ENCODE data around the gene VPREB3.
A peak's percentile ranks its signal among the peaks of the same experiment; 100 is the strongest.

VPREB3 gene

DNA sequence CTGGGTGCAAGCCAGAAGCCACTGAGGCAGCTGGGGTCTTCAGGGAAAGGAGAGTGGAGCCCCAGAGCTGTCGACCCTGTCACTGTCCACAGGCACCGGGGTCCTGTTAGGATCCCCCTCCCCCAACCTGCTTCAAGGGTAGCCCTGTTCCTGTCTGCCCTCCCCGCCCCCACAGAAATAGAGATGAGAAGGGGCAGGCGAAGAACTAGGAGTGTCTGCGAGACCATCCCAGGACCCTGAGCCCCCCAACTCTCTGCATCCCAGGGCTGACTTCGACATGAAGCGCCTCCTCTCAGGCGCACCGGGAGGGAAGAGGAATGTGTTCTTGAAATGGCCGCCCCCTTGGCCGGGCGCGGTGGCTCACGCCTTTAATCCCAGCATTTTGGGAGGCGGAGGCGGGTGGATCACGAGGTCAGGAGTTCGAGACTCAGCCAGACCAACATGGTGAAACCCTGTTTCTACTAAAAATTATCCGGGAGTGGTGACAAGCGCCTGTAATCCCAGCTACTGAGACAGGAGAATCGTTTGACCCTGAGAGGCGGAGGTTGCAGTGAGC is 2.7 kb downstream of the VPREB3 start (continued):
- TF ChIP-seq, protein P1, sequence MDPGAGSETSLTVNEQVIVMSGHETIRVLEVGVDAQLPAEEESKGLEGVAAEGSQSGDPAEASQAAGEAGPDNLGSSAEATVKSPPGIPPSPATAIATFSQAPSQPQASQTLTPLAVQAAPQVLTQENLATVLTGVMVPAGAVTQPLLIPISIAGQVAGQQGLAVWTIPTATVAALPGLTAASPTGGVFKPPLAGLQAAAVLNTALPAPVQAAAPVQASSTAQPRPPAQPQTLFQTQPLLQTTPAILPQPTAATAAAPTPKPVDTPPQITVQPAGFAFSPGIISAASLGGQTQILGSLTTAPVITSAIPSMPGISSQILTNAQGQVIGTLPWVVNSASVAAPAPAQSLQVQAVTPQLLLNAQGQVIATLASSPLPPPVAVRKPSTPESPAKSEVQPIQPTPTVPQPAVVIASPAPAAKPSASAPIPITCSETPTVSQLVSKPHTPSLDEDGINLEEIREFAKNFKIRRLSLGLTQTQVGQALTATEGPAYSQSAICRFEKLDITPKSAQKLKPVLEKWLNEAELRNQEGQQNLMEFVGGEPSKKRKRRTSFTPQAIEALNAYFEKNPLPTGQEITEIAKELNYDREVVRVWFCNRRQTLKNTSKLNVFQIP (CRISPR knock-in tag; IDR thresholded peaks at IDR 0.05; ENCODE audit: borderline replicate concordance, low read depth): no peak
- TF ChIP-seq, protein P2, sequence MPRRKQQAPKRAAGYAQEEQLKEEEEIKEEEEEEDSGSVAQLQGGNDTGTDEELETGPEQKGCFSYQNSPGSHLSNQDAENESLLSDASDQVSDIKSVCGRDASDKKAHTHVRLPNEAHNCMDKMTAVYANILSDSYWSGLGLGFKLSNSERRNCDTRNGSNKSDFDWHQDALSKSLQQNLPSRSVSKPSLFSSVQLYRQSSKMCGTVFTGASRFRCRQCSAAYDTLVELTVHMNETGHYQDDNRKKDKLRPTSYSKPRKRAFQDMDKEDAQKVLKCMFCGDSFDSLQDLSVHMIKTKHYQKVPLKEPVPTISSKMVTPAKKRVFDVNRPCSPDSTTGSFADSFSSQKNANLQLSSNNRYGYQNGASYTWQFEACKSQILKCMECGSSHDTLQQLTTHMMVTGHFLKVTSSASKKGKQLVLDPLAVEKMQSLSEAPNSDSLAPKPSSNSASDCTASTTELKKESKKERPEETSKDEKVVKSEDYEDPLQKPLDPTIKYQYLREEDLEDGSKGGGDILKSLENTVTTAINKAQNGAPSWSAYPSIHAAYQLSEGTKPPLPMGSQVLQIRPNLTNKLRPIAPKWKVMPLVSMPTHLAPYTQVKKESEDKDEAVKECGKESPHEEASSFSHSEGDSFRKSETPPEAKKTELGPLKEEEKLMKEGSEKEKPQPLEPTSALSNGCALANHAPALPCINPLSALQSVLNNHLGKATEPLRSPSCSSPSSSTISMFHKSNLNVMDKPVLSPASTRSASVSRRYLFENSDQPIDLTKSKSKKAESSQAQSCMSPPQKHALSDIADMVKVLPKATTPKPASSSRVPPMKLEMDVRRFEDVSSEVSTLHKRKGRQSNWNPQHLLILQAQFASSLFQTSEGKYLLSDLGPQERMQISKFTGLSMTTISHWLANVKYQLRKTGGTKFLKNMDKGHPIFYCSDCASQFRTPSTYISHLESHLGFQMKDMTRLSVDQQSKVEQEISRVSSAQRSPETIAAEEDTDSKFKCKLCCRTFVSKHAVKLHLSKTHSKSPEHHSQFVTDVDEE (CRISPR knock-in tag; IDR thresholded peaks at IDR 0.05): no peak
- TF ChIP-seq CREB5 (CRISPR knock-in tag; IDR thresholded peaks at IDR 0.05; ENCODE audit: low read depth): no peak
- TF ChIP-seq SNAI2 (CRISPR knock-in tag; IDR thresholded peaks at IDR 0.05): no peak

DNA sequence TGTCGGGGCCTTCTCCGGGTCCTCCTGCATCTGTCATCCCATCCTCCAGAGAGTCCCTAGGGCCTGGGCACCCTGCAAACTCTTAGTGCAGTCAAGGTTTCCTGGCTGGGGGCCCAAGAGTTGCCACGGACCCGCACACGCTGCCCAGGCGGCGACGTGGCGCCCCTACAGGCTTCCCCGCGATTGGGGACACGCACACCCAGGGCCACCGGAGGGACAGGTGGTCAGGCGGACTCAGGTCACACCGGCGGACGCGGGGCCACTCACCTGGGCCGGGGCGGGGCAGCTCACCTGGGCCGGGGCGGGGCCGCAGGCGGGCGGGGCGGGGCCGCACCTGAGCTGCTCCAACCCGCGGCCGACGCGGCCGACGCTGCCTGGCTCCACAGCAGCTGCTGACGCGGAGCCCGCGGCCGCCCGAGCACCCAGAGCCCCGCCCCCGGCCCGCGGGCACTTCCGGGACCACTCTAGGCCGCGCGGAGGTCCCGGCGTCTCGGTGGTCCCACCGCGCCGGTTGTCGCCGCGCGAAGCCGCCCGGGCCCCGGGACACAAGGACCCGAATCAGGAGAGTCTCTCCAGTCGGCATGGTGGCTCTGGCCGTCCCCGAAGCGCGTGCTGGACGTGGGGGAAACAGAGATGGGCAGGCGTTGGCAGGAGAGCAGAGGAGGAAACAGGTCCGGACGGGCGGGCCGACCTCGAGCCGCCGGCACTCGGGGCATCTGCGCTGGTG is 3.3 kb downstream of the VPREB3 start, which contains the start of gene ZNF70:
ZNF70 (minus strand) TSS at position 399 of the 727 bp plus-strand sequence. CDS start 5,972 bp downstream, outside the sequence.
- TF ChIP-seq BACH2 (CRISPR knock-in tag; IDR thresholded peaks at IDR 0.05; ENCODE audit: borderline replicate concordance) (no peak), GLIS3 (CRISPR knock-in tag; IDR thresholded peaks at IDR 0.05) (no peak), SNAI2 (CRISPR knock-in tag; IDR thresholded peaks at IDR 0.05) (no peak), PATZ1 (CRISPR knock-in tag; IDR thresholded peaks at IDR 0.05; ENCODE audit: borderline replicate concordance) (no peak), ZFP3 (CRISPR knock-in tag; IDR thresholded peaks at IDR 0.05) (no peak), ZC3H10 (CRISPR knock-in tag; IDR thresholded peaks at IDR 0.05) (no peak), ISL1 (CRISPR knock-in tag; IDR thresholded peaks at IDR 0.05) (no peak), ESRRG (CRISPR knock-in tag; IDR thresholded peaks at IDR 0.05) (no peak), ZFP30 (CRISPR knock-in tag; IDR thresholded peaks at IDR 0.05) (no peak), CREB5 (CRISPR knock-in tag; IDR thresholded peaks at IDR 0.05; ENCODE audit: low read depth) (no peak)
- peak; percentile 97 for ATAC-seq

GRCh38 chr22:23750367-23750713 is 3.9 kb downstream of the VPREB3 start:
- no peak for TF ChIP-seq ZNF565 (CRISPR knock-in tag; conservative IDR thresholded peaks at IDR 0.05; ENCODE audit: low read depth)
- no peak for TF ChIP-seq RARB (CRISPR knock-in tag; IDR thresholded peaks at IDR 0.05)
- no peak for TF ChIP-seq ZNF70 (CRISPR knock-in tag; IDR thresholded peaks at IDR 0.05)
- no peak for TF ChIP-seq BACH2 (CRISPR knock-in tag; IDR thresholded peaks at IDR 0.05; ENCODE audit: borderline replicate concordance)
- no peak for TF ChIP-seq SNAI2 (CRISPR knock-in tag; IDR thresholded peaks at IDR 0.05)
- TF ChIP-seq ISL1 (CRISPR knock-in tag; IDR thresholded peaks at IDR 0.05): no peak
- no peak for TF ChIP-seq PATZ1 (CRISPR knock-in tag; IDR thresholded peaks at IDR 0.05; ENCODE audit: borderline replicate concordance)
- TF ChIP-seq ARNTL (CRISPR knock-in tag; IDR thresholded peaks at IDR 0.05; ENCODE audit: borderline replicate concordance, low read depth): no peak
- peak; percentile 4; the same call in 1 of the 3 replicates for ATAC-seq

All from SK-N-SH treated with all-trans-retinoic acid at 6 μM for 48 hours (cell line).